Renal cortex interstitium (tissue), 11 donors: ENCODE measurements around the gene CEL. TPM values are rescaled to one million over a fixed set of nuclear protein-coding genes. Genes with fewer than 3 reads are reported as not detected.

ENCODE experiments used
- DNase-seq, 11 donors: peaks; one replicate each; pipeline ENCODE4 v3.0.0-alpha.2; 2013; ENCODE audit warnings: low read depth in 9 of 11, low spot score in 4 of 11; ENCODE audit errors: extremely low read depth in 1 of 11
- polyA plus RNA-seq, 3 donors: library from polyadenylated mRNA; unstranded; fragments of 120-200 nt; gene quantifications; one replicate each; pipeline ENCODE4 v1.2.1, GENCODE V29; 2013; ENCODE audit not compliant: insufficient read length in 3 of 3

Gene CEL
- polyA plus RNA-seq, 3 donors = 3.3 to 4.8 (median 4.0) TPM

DNA sequence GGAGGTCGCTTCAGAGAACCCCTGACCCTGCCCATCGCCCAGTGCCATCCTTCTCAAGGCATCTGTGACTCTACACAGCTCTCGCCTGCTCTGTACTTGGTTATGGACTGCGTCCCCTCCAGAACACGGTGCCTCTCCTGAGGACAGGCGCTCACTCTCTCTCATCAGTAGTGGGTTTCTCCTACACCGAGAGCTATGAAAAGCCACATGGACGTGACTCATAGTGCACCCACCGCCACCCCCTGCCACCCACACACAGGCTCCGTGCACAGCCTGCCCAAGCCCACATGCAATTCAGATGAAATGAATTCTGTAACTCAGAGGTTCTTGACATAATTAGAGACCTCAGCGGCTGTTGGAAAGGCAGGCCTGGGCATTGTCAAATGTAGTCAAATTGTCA lies 17.1 kb upstream of the CEL start:
- DNase-seq = no peak

DNA sequence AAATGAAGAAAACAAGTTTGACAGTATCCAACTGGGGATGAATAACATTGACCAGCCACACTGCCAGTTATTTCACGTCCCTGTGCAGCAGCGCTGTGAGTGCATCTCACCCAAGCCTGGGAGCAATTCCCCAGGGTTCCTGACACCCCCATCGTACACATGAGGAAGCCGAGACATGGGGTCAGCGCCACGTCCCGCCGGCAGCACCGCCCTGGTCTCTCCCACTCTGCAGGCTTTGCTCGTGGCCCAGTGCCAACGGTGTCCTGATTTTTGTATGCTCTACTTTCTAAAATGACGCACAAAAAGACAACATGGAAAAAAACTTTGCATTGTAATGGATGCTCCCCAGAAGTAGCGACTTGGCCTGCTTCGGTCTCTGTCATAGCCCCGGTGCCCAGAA lies 16.6 kb upstream of the CEL start:
- no peak for DNase-seq

DNA sequence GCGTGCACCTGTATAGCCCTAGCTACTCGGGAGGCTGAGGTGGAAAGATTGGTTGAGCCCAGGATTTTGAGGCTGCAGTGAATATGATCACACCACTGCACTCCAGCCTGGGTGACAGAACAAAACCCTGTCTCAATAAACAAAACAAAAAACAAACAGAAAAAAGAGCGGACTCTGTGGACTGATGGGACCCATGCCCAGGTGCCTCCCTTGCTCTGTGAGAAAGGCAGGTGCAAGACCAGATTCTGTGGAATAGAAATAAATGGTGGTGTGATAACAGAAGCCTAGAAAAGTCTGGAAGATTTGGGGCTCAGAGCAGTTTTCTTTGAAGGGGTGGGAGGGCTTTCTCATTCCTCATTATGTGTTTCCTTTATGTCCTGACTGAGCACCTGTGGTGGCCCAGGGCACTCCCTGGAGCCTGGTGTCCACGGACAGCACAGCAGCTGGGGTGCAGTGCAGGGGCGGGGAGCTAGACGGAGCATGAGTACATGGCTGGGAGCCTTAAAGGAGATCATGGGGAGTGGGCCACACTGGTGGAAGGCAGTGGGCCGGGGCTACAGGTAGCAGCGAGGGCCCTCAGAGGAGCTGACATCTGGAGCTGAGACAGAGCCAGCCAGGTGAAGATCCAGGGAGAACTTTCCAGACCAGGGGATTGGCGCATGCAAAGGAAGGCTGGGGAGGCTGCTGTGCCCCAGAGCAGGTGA lies 15.4 kb upstream of the CEL start:
- no peak for DNase-seq

DNA sequence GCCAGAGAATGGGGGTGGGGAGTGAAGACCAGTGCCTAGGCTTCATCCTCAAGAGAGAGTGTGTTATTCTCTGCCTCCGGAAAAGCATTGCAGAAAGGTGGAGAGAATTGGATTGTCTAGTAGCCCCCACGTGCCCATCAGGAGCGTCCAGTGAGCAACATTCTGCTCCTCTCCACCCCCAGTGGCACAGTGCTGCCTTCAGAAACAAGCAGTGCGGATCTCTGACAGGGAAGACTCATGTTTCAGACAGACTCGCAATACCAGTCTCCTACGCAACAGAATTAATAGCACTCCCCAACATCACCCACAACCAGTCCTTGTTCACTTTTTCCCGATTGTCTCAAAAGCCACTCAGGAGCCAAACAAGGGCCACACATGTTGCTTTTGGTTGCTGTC lies 14.9 kb upstream of the CEL start:
- DNase-seq = no peak

DNA sequence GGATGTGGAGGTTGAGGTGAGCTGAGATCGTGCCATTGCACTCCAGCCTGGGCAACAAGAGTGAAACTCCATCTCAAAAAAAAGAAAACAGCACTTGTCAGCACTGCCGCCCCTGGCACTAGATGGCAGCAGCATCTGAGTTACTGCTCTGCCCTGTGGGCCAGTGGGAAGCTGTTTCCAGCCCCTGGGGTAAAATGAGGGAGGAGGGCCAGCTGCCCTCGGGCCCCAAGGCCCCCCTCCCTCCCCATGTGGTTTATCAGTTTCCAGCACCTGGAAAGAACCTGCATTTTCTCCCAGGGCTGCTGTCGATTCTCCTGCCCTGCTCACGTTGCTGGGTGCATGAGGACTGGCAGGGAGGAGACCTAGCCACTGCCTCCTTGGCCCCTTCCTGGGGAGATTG lies 13.2 kb upstream of the CEL start:
- DNase-seq = no peak

DNA sequence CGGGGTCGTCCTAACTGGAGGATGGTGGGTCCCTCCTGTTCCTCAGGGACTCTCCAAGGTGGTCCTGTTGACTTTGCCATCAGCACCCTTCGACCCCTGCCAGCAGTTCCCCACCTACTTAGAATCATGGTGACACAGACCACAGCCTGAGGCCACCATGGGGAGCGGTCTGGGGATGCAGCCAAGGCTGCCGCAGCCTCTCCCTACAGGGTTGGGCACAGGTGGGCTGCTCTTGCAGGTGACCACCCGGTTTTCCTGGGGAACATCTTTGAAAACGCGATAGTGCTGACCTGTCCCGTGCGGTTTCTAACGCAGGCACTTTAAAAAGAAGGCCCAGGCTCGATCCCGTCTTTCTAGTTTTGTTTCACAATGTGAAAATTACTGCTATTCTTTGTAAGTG lies 12.7 kb upstream of the CEL start:
- no peak for DNase-seq

DNA sequence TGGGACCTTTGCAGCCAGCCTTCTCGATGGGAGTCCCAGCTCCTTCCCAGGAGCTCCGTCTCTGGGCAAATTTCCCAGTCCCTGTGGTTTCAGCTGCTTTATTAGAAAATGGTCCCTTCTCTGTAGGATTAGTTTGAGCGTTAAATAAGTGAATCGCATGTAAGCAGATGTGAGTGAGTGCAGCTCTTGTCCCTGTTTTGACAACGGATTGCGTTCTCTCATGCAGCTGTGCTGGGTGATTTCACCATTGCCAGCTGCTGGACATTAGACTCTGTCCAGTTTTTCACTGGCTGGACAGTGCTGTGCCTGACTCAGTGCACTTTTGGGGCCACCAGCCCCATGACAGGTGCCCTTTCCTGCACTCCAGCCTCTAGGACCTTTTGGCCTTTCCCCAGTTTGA lies 11.6 kb upstream of the CEL start:
- DNase-seq = no peak

DNA sequence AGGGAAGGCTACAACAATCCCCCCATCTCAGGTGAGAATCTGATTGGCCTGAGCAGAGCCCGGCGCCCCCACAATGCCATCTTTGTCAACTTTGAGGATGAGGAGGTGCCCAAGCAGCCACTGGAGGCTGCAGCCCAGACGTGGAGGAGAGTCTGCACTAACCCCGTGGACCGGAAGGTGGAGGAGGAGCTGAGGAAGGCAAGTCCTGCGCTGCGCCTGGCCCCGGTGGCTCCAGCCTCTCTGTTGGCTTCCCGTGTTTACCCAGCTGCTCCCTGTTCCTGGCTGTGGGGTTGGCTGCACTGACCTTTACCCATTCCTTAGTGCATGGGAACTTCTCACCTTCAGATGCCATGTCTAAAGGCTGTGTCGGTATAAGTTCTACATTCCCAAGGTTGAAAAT lies 11.0 kb upstream of the CEL start:
- DNase-seq = no peak

DNA sequence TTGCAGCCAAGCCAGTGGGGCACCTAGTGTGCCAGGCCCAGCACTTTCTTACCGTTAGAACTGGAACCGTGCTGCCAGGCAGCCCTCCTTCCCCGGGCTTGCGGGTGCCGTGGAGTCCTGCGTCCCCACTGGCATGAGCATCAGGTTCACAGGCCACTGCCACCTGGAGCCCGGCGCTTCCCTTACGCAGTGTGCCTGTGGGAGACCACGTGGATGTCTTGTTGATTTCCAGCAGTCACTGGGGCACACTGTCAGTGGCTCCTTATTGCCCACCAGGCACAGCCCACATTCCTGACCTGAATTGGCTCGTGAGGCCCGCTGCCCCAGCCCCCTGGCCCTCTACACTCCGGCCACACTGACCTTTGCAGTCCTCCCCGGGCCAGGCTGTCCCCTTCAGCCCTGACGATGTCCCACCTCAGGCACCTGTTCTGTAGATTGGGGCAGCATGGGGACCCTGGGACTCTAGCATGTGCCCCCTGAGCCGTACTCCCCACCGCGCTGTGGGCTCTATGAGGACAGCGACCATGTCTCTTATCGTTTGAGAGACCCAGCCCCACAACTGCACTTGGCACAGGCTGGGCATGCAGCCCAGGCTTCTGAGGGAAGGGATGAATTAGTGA lies 10.4 kb upstream of the CEL start:
- DNase-seq = no peak

DNA sequence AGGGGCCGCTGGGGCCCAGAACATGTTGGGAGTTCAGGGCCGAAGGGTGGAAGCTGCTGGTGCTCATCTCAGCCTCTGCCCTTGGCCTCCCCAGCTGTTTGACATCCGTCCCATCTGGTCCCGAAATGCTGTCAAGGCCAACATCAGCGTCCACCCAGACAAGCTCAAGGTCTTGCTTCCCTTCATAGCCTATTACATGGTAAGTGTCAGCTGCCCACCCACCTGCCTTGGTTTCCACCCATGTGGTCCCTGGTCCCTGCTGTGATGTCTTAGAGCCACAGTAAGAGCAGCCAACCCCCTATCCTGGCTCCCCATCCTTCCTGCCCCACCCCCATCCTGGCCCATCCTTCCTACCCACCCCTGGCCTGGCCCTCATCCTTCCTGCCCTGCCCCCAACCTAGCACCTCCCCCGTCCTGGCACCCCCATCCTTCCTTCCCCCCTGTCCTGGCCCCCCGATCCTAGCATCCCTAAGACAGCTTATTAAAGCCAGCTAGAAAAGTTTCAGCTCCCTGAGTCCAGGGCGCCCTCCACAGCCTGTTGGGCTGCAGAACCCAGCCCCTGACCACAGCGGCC lies 9.7 kb upstream of the CEL start:
- DNase-seq = no peak

DNA sequence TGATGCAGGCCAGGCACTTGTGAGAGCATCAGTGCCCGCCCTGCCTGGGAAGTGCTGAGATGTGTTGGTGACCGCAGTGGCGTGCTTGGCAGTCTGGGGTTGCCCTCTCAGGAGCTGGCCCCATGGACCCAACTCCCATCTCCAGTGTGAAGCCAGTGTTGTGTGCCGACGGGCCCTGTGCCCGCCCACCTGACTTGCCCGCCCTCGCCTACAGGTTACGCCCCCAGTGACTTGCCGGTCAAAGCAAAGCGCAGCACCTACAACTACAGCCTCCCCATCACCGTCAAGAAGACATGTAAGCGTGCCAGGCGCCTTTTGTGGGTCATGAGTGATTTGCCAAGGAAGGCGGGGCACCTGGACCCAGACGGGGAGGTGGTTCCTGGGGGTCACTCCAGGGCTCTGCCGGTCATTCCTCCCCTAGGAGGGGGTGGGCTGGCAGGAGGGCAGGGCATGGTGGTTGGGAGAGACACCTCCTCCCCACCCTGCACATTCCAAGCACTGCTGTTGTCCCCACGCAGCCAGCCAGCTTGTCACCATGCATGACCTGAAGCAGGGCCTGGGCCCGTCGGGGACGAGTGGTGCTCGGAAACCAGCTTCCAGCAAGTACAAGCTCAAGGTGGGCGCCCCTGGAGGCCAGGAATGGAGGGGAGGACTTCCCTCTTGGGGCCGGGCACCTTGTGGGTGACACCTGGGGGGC lies 7.4 kb upstream of the CEL start:
- no peak for DNase-seq

DNA sequence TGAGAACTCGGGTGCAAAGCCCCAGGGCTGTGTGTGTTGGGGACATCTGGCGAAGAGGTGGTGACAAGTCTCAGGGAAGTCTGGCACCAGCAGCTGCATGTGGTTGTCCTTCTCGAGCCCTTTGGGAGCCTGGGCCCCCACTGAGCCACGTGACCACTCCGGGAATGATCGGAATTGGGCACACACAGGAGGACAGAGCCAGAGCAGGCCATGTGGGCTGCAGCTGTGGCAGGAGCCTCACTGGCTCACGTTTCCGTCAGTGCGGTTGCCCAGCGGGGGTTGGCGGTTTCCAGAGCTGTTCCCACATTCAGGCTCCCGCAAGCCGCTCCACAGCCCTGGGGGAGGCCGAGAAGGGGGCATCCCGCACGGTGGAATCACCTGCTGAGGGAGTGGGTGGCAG lies 6.8 kb upstream of the CEL start:
- no peak for DNase-seq

DNA sequence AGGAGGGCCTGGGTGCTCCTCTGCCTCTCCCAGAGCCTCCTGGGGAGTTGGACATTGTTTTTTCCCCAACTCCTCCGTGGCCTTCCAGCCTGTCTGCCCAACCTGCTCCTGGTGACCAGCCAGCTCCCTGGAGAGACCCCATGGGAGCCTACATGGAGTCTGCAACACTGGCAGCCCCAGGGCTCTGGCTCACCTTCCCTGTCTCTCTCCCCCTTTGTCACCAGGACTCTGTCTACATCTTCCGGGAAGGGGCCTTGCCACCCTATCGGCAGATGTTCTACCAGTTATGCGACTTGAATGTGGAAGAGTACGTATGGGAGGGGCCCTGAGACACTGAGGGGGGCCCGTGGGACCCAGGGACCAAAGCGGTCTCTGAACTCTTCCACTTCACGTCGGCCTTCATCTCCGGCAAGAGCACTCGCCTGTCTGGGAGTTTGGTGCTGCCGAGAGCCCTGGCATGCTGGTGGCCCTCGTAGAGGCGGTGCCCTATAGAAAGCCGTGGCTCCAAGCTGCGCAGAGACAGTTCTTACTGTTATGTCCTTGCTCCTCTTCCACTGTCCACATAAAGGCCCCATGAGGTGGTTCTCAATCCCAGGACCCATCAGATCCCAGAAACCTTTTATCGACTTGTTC lies 5.9 kb upstream of the CEL start:
- DNase-seq = no peak

DNA sequence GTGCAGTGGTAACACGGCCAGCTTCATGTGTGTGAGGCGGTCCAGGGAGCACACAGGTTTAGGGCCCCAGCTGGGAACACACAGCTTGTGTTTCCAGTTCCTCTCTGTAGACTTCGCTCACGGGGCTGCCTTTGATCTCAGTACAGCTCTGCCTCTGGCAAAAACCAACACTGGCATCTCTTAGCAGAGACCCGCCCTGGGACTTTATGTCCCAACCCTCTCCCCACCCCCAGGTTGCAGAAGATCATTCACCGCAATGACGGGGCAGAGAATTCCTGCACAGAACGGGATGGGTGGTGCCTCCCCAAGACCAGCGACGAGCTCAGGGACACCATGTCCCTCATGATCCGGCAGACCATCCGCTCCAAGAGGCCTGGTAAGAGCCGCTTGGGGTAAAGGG lies 5.2 kb upstream of the CEL start:
- no peak for DNase-seq

DNA sequence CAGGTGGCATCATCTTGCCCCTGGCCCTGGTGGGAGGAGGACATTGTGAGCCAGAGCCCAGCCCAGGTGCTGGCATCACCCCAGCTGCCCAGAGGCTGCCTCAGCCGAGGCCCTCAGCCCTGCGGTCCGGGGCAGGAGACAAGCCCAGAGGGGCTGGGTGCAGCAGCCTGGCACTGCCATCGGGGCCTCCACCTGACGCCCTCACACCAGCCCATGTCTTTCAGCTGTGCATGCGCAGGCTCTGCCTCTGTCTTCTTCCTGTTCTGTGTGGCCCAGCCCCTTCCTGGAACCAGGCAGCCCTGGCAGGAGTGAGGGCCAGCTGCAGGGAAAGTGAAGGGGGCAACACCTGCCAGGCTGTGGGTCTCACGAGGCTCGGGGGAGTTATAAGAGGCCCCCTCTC lies 4.8 kb upstream of the CEL start:
- DNase-seq = no peak

DNA sequence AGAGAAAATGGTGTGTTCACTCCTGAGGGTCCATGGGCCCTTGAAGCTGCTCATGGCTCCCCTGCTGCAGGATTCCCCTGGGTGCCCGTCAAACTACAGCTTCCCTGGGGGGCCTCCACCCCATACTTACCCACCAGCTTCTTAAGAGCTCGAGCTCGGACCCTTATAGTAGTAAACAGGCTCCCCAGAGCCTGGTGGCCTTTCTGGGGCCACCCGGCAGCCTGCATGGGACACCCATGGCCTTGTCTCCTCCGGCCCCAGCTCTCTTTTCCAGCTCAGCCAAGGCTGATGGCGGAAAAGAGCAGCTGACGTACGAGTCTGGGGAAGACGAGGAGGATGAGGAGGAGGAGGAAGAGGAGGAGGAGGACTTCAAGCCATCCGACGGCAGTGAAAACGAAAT lies 4.2 kb upstream of the CEL start:
- DNase-seq = no peak

DNA sequence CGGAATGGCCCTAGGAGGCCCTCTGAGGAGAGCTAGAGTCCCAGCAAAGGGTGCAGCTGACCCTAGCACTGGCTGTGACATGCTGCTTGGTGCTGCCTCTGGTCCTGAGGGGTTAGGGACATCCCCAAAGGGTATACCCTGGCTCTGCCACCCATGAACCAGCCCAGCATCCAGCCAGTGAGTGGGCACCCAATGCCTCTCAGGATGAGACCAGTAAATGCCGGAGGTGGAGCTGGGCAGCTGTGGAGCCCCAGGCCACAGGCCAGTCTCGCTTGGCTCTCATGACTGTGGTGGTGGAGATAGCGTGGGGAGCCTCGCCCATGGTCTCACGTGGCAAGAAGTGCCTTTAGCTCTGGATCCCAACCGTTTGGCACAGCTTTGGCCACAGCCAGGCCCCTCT lies 3.7 kb upstream of the CEL start:
- no peak for DNase-seq

DNA sequence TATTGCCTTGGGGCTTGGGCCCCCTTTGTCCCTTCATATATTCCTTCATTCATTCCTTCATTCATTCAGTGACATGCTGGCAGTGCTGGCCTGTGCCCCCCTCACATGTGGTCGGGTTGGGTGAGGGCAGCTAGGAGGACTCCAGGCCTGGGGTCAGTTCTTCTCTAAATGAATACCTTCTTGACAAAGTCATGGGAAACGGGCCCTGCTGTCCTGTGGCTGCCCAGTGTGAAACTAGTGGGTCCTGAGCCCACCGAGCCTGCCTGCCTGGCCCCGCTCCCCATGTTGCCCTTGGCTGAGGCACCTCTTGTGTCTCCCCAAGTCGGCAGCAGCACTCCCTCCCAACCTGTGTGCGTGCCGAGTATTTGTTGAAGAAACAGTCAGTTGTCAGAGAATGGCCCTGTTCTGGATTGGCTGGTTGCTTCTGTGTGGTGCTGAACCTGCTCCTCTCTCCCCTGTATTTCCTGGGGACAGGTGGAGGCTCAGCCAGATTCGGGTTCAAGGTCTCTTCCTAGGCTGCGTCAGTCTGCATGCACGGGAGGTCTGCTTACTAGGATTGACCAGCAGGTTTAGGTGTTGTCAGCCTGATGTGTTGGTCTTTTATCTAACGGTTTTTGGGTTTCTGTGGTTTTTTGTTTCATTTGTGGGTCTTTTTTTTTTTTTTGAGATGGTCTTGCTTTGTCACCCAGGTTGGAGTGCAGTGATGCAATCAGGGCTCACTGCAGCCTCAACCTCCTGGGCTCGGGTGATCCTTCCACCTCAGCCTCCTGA lies 3.0 kb upstream of the CEL start:
- no peak for DNase-seq

DNA sequence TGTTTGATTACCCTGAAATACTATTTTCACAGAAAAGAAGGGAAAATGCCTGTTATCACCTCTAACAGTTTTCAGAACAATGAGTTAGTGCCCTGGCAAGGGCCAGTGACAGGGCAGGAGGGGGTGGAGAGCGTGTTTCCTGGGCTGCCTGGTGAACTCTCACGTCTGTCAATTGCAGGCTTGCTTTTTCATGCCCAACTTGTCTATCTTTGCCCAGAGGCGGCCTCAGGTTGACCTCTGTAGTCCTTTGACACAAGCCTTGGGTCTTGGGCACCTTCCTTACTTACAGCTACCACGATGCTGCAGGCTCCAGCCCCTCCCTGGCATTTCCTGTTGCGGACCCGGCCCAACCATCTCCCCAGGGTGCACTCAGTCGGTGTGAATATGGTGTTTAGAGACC lies 2.2 kb upstream of the CEL start:
- no peak for DNase-seq
